Stimulated activated CD4-positive, alpha-beta T cell treated with anti-CD3 and anti-CD28 coated beads, Interleukin-4, amount 100 ng/mL, for 24 hours (primary cell): ENCODE measurements around the gene HS6ST2.
A peak's percentile ranks its signal among the peaks of the same experiment; 100 is the strongest.

Source experiments
- DNase-seq: peaks from one replicate; pipeline ENCODE4 v3.0.0-alpha.2; 2020

Gene HS6ST2

DNA sequence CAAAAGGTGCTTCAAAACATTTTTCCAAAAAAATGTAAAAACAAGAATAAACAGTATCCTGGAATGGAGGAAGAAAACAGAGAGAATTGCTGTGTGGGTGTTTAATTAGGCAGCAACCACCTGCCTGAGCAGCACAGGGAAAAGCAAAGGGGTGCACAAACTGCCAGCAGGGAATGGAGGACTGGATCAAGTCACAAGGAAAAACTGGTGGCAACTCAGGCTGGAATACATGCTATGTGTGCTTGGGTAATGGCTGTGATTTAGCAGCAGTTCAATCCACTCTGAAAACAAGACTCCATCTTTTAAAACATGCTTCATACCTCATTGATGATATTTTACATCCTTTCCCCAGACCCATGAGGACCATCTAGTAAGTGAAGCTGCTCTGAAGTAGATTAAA lies 179.5 kb downstream of the HS6ST2 start:
- DNase-seq: no peak

- DNase-seq: no peak
These were observed 181.8 kb downstream of the HS6ST2 start for GRCh38 chrX:132776486-132777210.

DNA sequence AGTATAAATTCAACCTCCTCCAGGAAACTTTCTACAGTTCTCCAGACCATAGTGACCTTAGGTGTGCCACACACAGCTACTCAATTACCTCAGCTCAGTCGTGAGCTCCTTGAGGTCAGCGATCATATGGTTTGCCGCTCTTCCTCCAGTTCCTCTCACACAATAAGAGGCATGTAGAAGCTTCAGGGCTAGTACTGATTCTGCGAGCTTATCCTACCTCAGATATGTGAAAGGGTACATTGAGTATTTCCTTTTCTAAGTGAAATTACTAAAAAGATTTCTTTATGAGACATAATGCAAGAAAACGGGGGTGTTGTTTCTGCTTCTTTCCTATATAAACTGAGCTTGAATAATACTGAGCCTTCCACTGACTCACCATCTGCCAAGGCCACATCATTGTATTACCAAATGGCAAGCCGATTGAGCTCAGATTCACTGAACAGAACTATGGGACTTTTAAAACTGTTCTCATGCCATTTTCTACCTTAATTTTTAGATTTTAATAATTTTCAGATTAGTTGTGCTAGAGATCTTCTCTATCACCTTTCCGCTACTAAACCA lies 183.1 kb downstream of the HS6ST2 start:
- DNase-seq: peak; percentile 6

DNA sequence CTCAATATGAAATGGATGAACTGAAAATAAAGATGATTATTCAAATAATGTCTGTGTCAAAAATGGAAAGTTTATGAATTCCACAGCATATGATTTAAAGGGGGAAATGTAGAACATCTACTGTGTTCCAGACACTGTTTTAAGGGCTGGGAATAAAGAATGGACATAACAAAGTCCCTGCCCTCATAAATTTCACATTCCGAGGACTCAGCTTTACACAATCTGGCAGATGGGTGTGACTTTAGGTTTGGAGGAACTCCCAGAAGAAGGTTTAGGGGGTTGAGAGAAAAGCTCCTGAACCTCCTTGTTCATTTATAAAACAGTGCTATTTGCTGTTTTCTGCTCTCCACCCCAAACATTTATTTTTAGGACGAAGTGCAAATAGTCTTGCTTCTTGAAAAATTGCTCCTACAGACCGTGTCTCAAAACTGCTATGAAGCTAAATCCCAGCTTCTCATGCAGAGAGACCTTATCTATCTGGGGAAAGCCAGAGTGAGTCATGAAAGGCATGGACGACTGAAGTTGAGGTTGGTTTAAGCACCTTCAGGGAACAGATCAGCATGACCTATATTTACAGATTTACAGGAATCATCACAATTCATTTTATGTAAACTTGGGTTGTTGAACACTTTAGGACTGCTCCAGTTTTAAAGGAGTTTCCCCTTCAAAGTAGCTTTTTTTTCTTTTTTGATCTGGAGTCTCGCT lies 184.3 kb downstream of the HS6ST2 start:
- no peak for DNase-seq

DNA sequence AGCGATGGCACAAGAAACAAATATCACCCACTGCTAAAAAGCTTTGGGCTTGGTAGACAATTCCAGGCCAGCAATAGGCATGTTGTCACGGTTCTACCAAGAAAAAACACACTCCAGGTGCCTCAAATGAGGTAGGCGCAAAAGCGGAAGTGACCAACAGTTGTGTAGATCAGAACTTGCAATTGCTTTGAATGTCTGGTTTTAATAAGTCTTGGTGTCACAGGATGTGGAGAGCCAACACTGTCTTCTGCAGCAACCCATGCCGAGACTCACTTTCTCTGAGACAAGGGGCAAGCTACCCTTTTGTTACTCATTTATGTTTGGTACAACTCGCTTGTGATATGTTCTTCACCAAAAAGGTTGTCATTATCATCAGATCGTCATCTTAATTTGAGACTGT lies 188.8 kb downstream of the HS6ST2 start:
- no peak for DNase-seq

DNA sequence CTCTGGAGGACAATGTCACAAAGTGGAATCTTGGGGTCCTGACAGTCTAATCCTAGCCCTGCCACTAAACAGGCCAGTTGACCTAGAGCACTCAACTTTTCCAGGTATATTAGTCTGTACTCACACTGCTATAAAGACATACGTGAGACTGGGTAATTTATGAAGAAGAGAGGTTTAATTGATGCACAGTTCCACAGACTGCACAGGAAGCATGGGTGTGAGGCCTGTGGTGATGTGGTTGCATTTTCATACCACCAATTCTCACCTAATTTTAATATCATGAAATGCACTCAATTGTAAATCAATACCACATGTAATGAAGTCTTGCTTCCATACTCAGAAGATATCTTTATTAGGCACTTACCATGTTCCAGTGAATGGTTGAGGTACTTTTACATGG lies 192.0 kb downstream of the HS6ST2 start:
- DNase-seq: no peak

- DNase-seq: no peak
These were observed 194.9 kb downstream of the HS6ST2 start for GRCh38 chrX:132763528-132763927.

GRCh38 chrX:132758759-132759158 lies 199.7 kb downstream of the HS6ST2 start:
- no peak for DNase-seq

- DNase-seq: no peak
These were observed 201.3 kb downstream of the HS6ST2 start for GRCh38 chrX:132757066-132757623.

- DNase-seq: no peak
These were observed 202.0 kb downstream of the HS6ST2 start for GRCh38 chrX:132756439-132756838.

- DNase-seq: no peak
These were observed 207.3 kb downstream of the HS6ST2 start for GRCh38 chrX:132751063-132751690.

DNA sequence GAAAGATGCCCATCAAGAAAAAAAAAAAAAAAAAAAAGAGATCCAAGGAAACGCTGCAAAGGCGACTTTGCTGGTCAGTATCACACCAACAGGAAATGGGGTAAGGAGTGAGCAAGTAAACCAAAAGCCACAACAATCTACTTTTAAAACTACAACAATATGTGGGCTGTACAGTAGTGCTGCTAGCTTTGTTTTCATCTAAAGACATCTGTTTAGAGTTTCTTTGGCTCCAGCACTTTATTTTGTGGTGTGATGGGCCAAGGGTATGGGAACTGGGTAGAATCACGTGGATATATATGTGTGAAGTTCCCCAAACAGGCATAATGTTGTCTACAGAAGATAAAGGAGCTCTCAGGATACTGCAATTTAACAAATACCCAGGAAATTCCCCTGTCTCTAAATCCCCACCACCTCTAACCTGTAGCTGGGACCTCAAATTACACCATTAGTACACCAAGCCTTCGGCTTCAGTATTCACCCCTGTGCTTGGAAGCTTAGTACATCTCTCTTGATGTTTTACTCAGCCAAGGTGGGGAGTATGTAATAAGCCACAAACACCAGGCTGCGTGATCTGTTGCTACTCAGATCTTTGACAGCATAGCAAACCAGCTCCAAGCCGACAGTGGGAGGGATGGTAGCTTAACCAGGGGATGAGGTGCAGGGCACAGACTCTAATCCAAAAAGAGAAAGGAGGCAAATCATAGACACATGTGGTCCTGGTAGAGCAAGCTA lies 207.9 kb downstream of the HS6ST2 start:
- DNase-seq: no peak

- no peak for DNase-seq
These were observed 209.0 kb downstream of the HS6ST2 start for GRCh38 chrX:132749406-132749805.

GRCh38 chrX:132748909-132749308 lies 209.5 kb downstream of the HS6ST2 start:
- DNase-seq: no peak

DNA sequence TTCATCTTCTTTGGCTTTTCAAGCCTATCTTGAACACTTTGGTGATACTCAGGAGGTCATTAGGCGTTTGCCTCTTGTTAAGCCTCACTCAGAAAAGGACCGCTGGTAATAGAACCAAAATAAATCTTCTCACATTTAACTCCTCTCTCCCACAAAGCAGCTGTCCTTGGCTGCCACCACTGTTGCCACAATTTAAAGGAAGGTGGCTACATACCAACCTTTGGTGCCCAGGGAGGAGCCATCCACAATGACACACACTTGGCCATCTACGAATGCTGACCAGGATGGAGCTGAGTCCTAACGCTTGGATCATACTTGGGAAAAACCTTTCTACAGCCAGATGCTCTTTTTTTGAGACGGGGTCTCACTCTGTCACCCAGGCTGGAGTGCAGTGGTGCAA lies 210.2 kb downstream of the HS6ST2 start:
- no peak for DNase-seq

GRCh38 chrX:132745593-132745992 lies 212.8 kb downstream of the HS6ST2 start:
- DNase-seq: no peak

DNA sequence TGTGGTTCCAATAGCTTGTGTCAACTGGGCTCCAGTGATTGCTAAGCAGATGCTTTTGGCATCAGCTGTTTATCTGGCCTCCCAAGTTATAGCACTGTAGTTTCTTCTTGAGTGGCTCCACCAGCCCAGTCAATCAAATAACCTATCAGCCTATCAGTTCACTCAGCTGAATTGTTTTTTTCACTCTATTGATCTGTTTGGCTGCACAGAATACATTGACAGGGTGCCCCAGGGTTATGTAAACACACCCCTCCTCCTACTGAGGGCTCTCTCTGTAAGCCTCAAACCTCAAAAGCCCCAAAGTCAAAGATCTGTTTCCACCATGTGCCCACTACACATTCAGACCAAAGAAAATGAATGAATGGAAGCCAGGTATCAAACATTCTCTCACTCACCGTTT lies 214.0 kb downstream of the HS6ST2 start:
- DNase-seq: no peak

- no peak for DNase-seq
These were observed 215.3 kb downstream of the HS6ST2 start for GRCh38 chrX:132743086-132743485.

GRCh38 chrX:132742246-132742645 lies 216.2 kb downstream of the HS6ST2 start:
- DNase-seq: no peak

DNA sequence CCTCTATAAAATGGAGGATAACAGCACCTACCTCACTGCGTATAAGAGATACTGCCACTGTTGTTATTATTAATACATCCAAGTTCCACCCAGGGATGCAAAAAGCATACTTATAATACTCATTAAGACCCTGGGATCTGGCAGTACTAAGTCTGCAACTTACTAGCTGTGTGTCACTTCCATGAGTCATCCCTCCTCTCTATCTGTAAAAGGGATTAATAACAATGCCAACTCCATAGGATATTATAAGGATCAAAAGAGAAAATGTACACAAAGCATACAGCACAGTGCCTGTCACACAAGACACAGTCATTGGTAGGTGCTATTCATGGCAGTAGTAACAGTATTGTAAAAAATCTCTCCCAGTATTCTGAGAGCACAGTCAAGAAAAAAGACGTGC lies 216.7 kb downstream of the HS6ST2 start:
- no peak for DNase-seq

DNA sequence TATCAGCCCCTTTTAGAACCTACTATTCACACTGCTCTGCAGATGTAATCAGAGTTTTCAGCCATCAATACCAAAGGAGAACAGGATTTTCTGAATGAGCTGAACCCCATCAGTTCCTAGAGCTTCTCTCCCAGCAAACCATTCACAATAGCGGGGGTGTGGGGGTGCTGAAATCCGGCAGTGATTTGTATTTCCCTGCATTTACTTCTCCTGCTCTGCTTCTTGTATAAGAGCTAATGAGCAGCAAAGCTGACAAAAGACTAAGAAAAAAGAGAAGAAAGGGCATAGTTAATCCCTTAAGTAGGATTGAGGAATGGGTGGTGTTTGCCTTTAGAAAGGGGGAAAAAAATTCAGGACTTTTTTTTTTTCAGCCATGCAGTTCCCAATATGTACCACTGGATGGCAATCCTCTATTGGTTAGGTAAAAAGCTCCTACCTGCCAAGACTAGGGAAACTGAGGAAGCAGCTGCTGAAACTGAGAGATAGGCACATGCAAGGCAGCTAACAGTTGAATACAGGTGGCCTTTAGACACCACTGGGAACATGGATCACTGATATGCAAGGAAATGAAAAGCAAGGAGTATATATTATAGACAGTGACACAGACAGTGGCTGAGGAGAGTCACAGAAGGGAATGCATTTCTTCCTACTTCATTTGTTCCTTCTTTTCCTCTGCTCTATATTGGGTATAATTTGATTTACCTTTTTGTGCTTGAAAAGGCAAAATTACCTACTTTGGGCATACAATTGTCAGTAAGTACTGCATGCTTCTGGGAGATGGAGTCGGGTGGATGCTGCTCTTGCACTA lies 217.9 kb downstream of the HS6ST2 start:
- DNase-seq: no peak

DNA sequence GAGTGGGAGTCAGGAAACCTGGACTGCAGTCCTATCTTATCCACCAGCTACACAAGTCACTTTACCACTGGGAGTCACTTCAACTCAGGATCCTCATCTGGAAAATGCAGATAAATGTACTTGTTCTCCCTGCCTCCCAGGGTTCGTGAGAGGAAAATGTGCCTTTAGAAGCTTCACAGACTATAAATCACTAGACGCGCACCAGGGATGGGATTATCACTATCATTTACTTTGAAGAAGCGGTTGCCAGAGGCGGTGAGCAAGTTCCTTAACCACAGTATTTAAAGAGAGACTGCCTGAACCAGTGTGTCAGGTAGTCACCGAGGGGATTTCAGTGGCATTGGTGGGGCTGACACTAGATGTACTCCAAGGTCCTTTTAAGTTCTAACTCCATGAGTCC lies 219.5 kb downstream of the HS6ST2 start:
- no peak for DNase-seq
